ENCODE measurements around the gene ARRB1.
A peak's percentile ranks its signal among the peaks of the same experiment; 100 is the strongest.
"Not testable (repeated sequence)": the region's sequence is repeated elsewhere in the genome, so short reads cannot be mapped to it uniquely, and the experiment has no call there.

The ARRB1 gene

GRCh38 chr11:75365711-75366181, 14.3 kb upstream of the ARRB1 start:
- Histone ChIP-seq H3K36me3 (ENCODE audit: control insufficient read depth, insufficient read depth, low read length) (no peaks in the 10 kb centered on the region), H3K4me3 (replicated peaks; ENCODE audit: low read depth, low read length) (no peak overlapping the region), H3K27me3 (replicated peaks; ENCODE audit: control insufficient read depth, insufficient read depth, low read length) (no peaks in the 10 kb centered on the region)
- TF ChIP-seq CTCF (IDR thresholded peaks at IDR 0.05; ENCODE audit: insufficient read depth, low read length, poor library complexity, severe bottlenecking), result no peak
- no peak for DNase-seq (ENCODE audit: extremely low read depth, insufficient read length)

GRCh38 chr11:75362285-75362684, 10.8 kb upstream of the ARRB1 start:
- not testable (repeated sequence) for H3K4me3 ChIP-seq (replicated peaks; ENCODE audit: low read depth, low read length); DNase-seq (ENCODE audit: extremely low read depth, insufficient read length); H3K36me3 ChIP-seq (ENCODE audit: control insufficient read depth, insufficient read depth, low read length); H3K27me3 ChIP-seq (replicated peaks; ENCODE audit: control insufficient read depth, insufficient read depth, low read length)

- no peak for TF ChIP-seq CTCF (IDR thresholded peaks at IDR 0.05; ENCODE audit: insufficient read depth, low read length, poor library complexity, severe bottlenecking)
- no peak overlapping the region for H3K4me3 ChIP-seq (replicated peaks; ENCODE audit: low read depth, low read length)
- no peak for DNase-seq (ENCODE audit: extremely low read depth, insufficient read length)
- no peaks in the 10 kb centered on the region; the same call in 1 of the 2 replicates for H3K27me3 ChIP-seq (replicated peaks; ENCODE audit: control insufficient read depth, insufficient read depth, low read length)
- no peaks in the 10 kb centered on the region for H3K36me3 ChIP-seq (ENCODE audit: control insufficient read depth, insufficient read depth, low read length)
Observed at GRCh38 chr11:75356613-75357012, 5.2 kb upstream of the ARRB1 start.

GRCh38 chr11:75355051-75355450, 3.6 kb upstream of the ARRB1 start:
- H3K27me3 ChIP-seq (replicated peaks; ENCODE audit: control insufficient read depth, insufficient read depth, low read length), result no peaks in the 10 kb centered on the region; the same call in 1 of the 2 replicates
- no peak for TF ChIP-seq CTCF (IDR thresholded peaks at IDR 0.05; ENCODE audit: insufficient read depth, low read length, poor library complexity, severe bottlenecking)
- no peak overlapping the region for H3K4me3 ChIP-seq (replicated peaks; ENCODE audit: low read depth, low read length)
- no peaks in the 10 kb centered on the region for H3K36me3 ChIP-seq (ENCODE audit: control insufficient read depth, insufficient read depth, low read length)
- DNase-seq (ENCODE audit: extremely low read depth, insufficient read length), result no peak

- no peak for TF ChIP-seq CTCF (IDR thresholded peaks at IDR 0.05; ENCODE audit: insufficient read depth, low read length, poor library complexity, severe bottlenecking)
- Histone ChIP-seq H3K4me3 (replicated peaks; ENCODE audit: low read depth, low read length) (peak overlapping the region; percentile 64), H3K36me3 (ENCODE audit: control insufficient read depth, insufficient read depth, low read length) (no peaks in the 10 kb centered on the region), H3K27me3 (replicated peaks; ENCODE audit: control insufficient read depth, insufficient read depth, low read length) (no peaks in the 10 kb centered on the region; the same call in 1 of the 2 replicates)
- DNase-seq (ENCODE audit: extremely low read depth, insufficient read length), result no peak
Observed at GRCh38 chr11:75352588-75353206, 1.2 kb upstream of the ARRB1 start.

- H3K36me3 ChIP-seq (ENCODE audit: control insufficient read depth, insufficient read depth, low read length), result no peaks in the 10 kb centered on the region
- no peak for TF ChIP-seq CTCF (IDR thresholded peaks at IDR 0.05; ENCODE audit: insufficient read depth, low read length, poor library complexity, severe bottlenecking)
- H3K27me3 ChIP-seq (replicated peaks; ENCODE audit: control insufficient read depth, insufficient read depth, low read length), result no peaks in the 10 kb centered on the region; the same call in 1 of the 2 replicates
- DNase-seq (ENCODE audit: extremely low read depth, insufficient read length), result peak; percentile 47
- H3K4me3 ChIP-seq (replicated peaks; ENCODE audit: low read depth, low read length), result peak overlapping the region; percentile 64
Observed at GRCh38 chr11:75351791-75352587, 528 bp upstream of the ARRB1 start.

All from GM06990 (cell line).